GM18502 (cell line): ENCODE data around the gene SPAG16.
A peak's percentile ranks its signal among the peaks of the same experiment; 100 is the strongest.

ENCODE experiments used
- ATAC-seq: cut with Tn5 transposase; IDR thresholded peaks from one replicate; pipeline ENCODE4 v1.9.1; 2021; ENCODE audit warnings: mild to moderate bottlenecking; ENCODE audit not compliant: unreplicated experiment, poor library complexity

The SPAG16 gene

GRCh38 chr2:213766062-213766461 lies 481.8 kb downstream of the SPAG16 start:
- peak; percentile 52 for ATAC-seq

GRCh38 chr2:213766465-213766901 lies 482.2 kb downstream of the SPAG16 start:
- ATAC-seq, result peak; percentile 97

DNA sequence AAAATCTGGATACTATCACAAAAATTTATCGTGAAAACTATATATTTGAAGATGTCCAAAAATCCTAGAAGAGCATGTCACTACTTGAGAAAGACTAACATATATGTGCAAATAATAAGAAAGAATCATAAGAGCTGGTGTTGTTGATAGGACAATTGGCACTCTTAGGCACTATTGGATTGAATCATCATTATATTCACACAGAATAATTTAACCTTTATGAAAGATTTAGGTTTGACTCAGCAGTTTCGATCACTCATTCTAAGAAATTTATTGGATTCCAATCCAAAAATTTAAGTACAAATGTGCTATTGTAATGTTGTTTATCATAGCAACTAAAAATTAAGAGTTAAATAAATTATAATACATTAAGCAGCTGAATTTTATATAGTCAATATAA lies 503.6 kb downstream of the SPAG16 start:
- ATAC-seq, result peak; percentile 90

- ATAC-seq, result no peak
These were observed 505.7 kb downstream of the SPAG16 start for GRCh38 chr2:213789940-213790339.

- ATAC-seq, result no peak
These were observed 507.8 kb downstream of the SPAG16 start for GRCh38 chr2:213792045-213792444.

DNA sequence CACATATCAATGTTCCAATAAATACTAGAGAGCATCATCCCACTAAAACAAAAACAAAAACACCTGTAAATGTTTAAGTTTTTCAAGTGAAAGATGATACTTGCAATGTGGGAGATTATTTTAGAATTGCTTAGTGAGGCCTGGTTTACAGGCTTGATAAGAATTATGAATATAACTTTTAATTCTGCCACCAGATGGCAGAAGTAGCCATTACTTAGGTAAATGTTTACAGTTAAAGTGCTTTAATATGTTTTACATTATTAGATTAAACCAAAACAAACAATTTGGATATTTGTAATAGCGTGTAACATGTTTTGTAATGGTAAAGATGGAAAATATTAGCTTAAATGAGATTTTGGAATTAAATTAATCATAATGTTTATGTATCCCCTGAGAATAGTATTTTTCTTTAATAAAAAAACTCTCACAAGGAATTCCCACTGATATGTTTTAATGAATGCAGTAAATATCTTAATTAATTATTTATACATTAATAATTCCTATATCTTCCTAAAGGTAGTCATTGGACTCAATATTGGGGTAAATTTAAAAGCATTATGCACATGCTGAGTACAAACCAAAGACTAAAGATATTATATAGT lies 522.0 kb downstream of the SPAG16 start:
- no peak for ATAC-seq

- no peak for ATAC-seq
These were observed 532.3 kb downstream of the SPAG16 start for GRCh38 chr2:213816583-213816982.

DNA sequence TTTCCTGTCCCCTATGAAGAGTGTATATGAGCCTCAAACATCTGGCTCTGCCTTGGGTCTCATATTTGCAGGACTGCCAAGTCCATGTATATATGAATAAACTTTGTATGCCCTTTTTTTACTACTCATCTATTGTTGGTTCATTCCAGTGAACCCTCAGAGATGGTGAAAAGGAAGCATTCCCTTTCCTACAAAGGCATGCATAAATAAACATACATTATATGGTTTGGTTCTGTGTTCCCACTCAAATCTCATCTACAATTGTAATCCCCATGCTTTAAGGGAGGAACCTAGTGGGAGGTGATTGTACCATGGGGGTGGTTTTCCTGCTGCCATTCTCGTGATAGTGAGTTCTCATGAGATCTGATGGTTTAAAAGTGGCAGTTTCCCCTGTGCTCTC lies 534.2 kb downstream of the SPAG16 start:
- no peak for ATAC-seq

DNA sequence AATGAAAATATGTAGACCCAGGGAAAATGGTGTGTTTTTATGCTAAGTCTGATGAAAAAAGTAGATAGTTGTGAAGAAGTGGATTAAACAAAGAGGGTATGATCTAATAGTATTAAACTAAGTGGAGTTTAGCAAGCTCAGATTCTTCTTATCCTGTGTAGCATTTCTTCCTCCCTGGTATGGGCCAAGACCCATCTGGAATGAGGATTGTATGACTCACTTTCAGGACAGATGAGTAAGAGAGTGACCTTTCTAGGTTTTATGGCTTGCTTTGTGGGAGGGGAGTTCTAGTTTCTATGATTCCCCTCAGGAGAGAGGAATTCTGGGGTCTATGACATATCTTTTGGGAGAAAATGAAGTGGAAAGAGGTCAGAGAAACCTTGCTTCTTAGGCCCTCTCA lies 550.1 kb downstream of the SPAG16 start:
- no peak for ATAC-seq

DNA sequence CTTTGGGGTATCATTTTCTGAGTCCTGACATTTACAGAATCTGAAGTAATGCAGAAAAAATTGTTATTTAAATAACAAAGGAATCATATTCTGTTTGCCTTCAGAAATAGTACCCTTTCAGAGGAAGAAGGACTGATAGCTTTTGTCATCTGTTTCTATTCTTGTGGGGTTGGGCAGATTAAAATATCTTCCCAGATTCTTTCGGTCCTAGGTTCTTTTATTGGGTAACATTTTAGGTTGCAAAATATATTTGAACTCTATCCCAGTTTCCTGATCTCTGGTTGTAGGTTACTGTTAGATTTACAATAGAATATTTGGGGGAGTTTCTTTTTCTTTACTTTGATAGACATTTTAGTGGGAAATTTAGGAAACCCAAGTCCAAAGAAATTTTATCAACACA lies 550.5 kb downstream of the SPAG16 start:
- no peak for ATAC-seq

GRCh38 chr2:213846856-213847255 lies 562.6 kb downstream of the SPAG16 start:
- no peak for ATAC-seq

DNA sequence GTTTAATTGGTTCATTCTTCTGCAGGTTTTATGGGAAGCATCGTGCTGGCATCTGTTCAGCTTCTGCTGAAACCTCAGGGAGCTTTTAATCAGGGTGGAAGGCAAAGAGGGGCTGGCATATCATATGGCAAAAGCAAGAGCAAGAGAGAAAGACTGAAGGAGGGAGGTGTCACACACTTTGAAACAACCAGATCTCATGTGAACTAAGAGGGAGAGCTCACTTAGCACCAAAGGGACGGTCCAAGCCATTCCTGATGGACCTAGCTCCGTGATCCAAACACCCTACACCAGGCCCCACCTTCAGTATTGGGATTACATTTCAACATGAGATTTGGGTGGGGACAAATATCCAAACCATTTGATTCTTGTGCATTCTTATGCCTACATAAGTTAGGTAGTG lies 563.1 kb downstream of the SPAG16 start:
- no peak for ATAC-seq

GRCh38 chr2:213848631-213849030 lies 564.4 kb downstream of the SPAG16 start:
- no peak for ATAC-seq

GRCh38 chr2:213861638-213862037 lies 577.4 kb downstream of the SPAG16 start:
- no peak for ATAC-seq

DNA sequence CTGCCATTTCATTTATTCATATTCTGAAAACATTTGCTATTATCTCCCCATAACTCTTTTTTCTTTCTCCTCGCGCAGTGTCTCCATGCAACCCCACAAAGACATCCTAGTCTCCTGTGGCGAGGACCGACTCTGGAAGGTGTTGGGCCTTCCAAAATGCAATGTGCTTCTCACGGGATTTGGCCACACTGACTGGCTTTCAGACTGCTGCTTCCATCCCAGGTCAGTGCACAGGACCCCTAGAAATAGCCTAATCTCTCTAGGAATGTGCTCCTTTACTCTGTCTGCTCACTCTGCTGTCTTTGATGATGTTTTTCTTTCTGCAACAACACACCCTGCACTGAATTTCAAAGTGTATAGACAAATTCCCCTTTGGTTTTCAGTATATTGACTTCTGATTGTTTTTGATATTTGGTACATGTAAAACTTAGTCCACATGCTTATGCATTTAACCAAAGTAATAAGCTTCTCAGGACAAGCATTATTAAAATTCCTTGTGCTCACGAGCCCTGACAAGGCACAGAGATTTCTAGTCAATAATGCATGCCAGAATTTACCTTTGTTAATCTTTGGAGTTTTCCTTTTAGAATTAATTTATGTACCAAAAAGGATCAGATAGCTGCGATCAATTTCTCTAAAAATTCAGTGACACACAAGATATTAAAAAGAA lies 578.3 kb downstream of the SPAG16 start:
- ATAC-seq, result no peak

- ATAC-seq, result no peak
These were observed 579.3 kb downstream of the SPAG16 start for GRCh38 chr2:213863541-213863940.

- no peak for ATAC-seq
These were observed 584.3 kb downstream of the SPAG16 start for GRCh38 chr2:213868526-213868925.

GRCh38 chr2:213885485-213885884 lies 601.2 kb downstream of the SPAG16 start:
- no peak for ATAC-seq

DNA sequence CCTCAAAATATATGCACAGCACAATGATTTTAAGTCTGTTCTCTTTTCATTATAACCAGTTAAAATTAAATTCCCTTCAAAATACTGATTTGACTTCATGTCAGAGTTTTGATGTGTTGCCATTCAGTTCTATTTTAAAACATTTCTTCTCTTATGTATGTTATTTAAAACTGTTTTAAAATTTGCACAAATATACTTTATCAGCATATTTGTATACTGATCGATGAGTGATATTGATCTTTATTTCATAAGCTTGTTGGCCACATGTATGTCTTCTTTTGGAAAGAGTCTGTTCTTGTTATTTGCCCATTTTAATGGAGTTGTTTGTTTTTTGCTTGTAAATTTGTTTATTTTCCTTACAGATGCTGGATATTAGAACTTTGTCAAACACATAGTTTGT lies 630.2 kb downstream of the SPAG16 start:
- ATAC-seq, result no peak

DNA sequence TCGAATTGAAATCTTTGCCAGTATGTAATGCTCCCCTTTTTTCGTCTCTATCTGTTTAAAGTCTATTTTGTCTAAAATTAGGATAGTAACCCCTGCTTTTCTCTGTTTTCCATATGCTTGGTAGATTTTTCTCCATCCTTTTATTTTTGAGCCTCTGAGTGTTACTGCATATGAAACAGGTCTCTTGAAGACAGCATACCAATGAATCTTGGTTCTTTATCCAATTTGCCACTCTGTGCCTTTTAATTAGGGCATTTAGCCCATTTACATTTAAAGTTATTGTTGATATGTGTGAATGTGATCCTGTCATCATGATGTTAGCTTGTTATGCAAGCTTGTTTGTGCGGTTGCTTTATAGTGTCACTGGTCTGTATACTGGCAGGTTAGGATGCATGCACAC lies 635.8 kb downstream of the SPAG16 start:
- no peak for ATAC-seq

DNA sequence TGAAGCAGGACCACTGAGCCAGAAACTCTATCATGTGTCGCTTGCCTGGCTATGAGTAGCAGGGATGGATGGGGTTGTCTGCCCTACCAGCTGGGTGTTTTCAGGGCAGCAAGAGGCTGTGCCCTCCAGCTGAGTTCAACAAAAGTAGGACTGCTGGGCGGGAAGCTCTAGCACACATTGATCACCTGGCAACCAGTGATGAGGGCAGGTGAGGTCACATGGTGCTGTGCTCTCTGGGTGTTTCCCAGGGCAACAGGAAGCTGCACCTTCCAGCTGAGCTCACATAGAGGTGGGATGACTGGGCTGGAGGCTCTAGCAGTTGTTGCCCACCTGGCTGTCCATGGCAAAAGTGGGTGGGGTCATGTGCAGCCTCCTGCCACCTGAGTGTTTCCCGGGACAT lies 639.3 kb downstream of the SPAG16 start:
- ATAC-seq, result no peak

- peak; percentile 97 for ATAC-seq
These were observed 650.3 kb downstream of the SPAG16 start for GRCh38 chr2:213934560-213934959.
